K562 (cell line): ENCODE measurements around the gene TMEM217. TPM values are rescaled to one million over a fixed set of nuclear protein-coding genes. Genes with fewer than 3 reads are reported as not detected.
A peak's percentile ranks its signal among the peaks of the same experiment; 100 is the strongest.

Experiments
- ATAC-seq: fragments of 200-7000 bp; cut with Tn5 transposase; 3 replicates; pipeline ENCODE4 v1.9.1; 2020; ENCODE audit warnings: moderate library complexity
- BruUV-seq: library from RNA; stranded (reverse); fragments of 400-500 nt; replicated peaks from 2 replicates; lab custom pipeline; 2021; lab: Mats Ljungman, UMichigan
- CTCF ChIA-PET: fragments of 300-600 bp; formaldehyde crosslinking; extraction: SDS; loops from one replicate; lab custom pipeline; 2021; ENCODE audit warnings: low intra/inter-chr PET ratio; lab: Yijun Ruan, JAX
- POLR2A ChIA-PET: fragments of 300-600, 350-650 bp; sonication (Branson Sonifier 250); formaldehyde crosslinking; extraction: SDS; loops from one replicate; lab custom pipeline; 2021; ENCODE audit warnings: antibody characterized with exemption, inconsistent platforms; lab: Yijun Ruan, JAX
- DNase-seq, 4 experiments: peaks; one replicate each; pipeline versions ENCODE4 v3.0.0 to v3.0.0-alpha.2; 2011 to 2018; ENCODE audit warnings: low spot score in 3 of 4, mixed read lengths in 3 of 4; ENCODE audit errors: extremely low read depth in 1 of 4
- FAIRE-seq: peaks from 2 replicates; lab custom pipeline; 2011; peaks lifted over from hg19 to GRCh38; lab: Jason Lieb, UNC
- H2AFZ ChIP-seq: 2 replicates; pipeline ENCODE4 v1.6.0; 2011; ENCODE audit warnings: low read depth, low read length, control low read depth, inconsistent platforms
- H3K27ac ChIP-seq: fragments of 200-600 bp; 3 replicates; pipeline ENCODE4 v1.8.0; 2011; ENCODE audit warnings: low read depth, mild to moderate bottlenecking, control low read depth, inconsistent platforms, low read length, moderate library complexity, mixed read lengths; ENCODE audit errors: extremely low read depth
- H3K27me3 ChIP-seq, 2 experiments: fragments of 300-600 bp in 1 of 2; 2 replicates in 1 of 2; 3 replicates in 1 of 2; pipeline versions ENCODE4 v1.6.0 to v1.8.0; 2011; ENCODE audit warnings: inconsistent platforms in 2 of 2, low read length in 2 of 2, mild to moderate bottlenecking in 1 of 2, mixed read lengths in 1 of 2, moderate library complexity in 1 of 2; ENCODE audit not compliant: control insufficient read depth in 2 of 2, insufficient read depth in 2 of 2
- H3K36me3 ChIP-seq: fragments of 300-600 bp; 3 replicates; pipeline ENCODE4 v1.8.0; 2011; ENCODE audit warnings: mild to moderate bottlenecking, low read length, inconsistent platforms; ENCODE audit not compliant: control insufficient read depth, insufficient read depth
- H3K4me1 ChIP-seq, 2 experiments: fragments of 200-600 bp in 1 of 2; replicated peaks in 1 of 2; 2 replicates in 1 of 2; 3 replicates in 1 of 2; pipeline versions ENCODE4 v1.5.1 to v1.8.0; 2011; ENCODE audit warnings: inconsistent platforms in 2 of 2, low read length in 2 of 2, mild to moderate bottlenecking in 1 of 2, mixed read lengths in 1 of 2, moderate library complexity in 1 of 2; ENCODE audit not compliant: control insufficient read depth in 2 of 2, insufficient read depth in 2 of 2
- H3K4me2 ChIP-seq: 2 replicates; pipeline ENCODE4 v1.6.1; 2011; ENCODE audit warnings: low read length, control low read depth, inconsistent platforms, mixed read lengths; ENCODE audit not compliant: insufficient read depth
- H3K4me3 ChIP-seq: fragments of 200-600 bp; sonication (generic), shearing (Covaris generic); 2 replicates; pipeline ENCODE4 v1.5.1; 2016; ENCODE audit warnings: control low read depth, inconsistent platforms
- H3K79me2 ChIP-seq: fragments of 200-600 bp; 3 replicates; pipeline ENCODE4 v1.8.0; 2011; ENCODE audit warnings: low read length, inconsistent platforms; ENCODE audit not compliant: control insufficient read depth, insufficient read depth
- H3K9ac ChIP-seq, 2 experiments: 2 replicates each; pipeline versions ENCODE4 v1.6.0 to v1.6.1; 2011; ENCODE audit warnings: low read depth in 2 of 2, low read length in 2 of 2, control low read depth in 1 of 2, inconsistent platforms in 1 of 2, mild to moderate bottlenecking in 1 of 2, mixed read lengths in 1 of 2; ENCODE audit not compliant: insufficient read depth in 1 of 2
- H3K9me1 ChIP-seq: one replicate; pipeline ENCODE4 v1.6.0; 2011; ENCODE audit warnings: inconsistent platforms, mild to moderate bottlenecking, low read length, moderate library complexity; ENCODE audit not compliant: control insufficient read depth, insufficient read depth
- H3K9me3 ChIP-seq: replicated peaks from 2 replicates; pipeline ENCODE4 v1.5.1; 2011; ENCODE audit warnings: low read depth, low read length, inconsistent platforms; ENCODE audit not compliant: control insufficient read depth, insufficient read depth
- H4K20me1 ChIP-seq: replicated peaks from 2 replicates; pipeline ENCODE4 v1.6.1; 2011; ENCODE audit warnings: low read length, inconsistent platforms, mixed read lengths; ENCODE audit not compliant: control insufficient read depth, insufficient read depth
- EZH2 ChIP-seq: IDR thresholded peaks from 2 replicates; pipeline ENCODE4 v1.6.1; 2012; ENCODE audit warnings: low read depth, mild to moderate bottlenecking, inconsistent platforms, low read length, borderline replicate concordance
- FIP1L1 ChIP-seq: fragments of 200-400 bp; formaldehyde crosslinking; IDR thresholded peaks from 2 replicates; pipeline ENCODE4 v1.6.1; 2018; ENCODE audit warnings: mild to moderate bottlenecking, low read depth, low read length; ENCODE audit not compliant: poor library complexity, severe bottlenecking
- ILK ChIP-seq: fragments of 450-650 bp; IDR thresholded peaks from 2 replicates; pipeline ENCODE4 v1.6.1; 2016; ENCODE audit warnings: missing genetic modification characterization, low read depth, mild to moderate bottlenecking, missing compliant biosample characterization, moderate library complexity, borderline replicate concordance
- MAFK ChIP-seq: IDR thresholded peaks from 2 replicates; pipeline ENCODE4 v1.6.1; 2011; ENCODE audit warnings: low read length, improper control_type of control experiment
- MEIS2 ChIP-seq: fragments of 450-650 bp; IDR thresholded peaks from 2 replicates; pipeline ENCODE4 v1.6.1; 2014; ENCODE audit warnings: mild to moderate bottlenecking; ENCODE audit not compliant: partially characterized antibody
- PHF21A ChIP-seq: fragments of 450-650 bp; IDR thresholded peaks from 2 replicates; pipeline ENCODE4 v1.6.1; 2017; ENCODE audit warnings: low read depth, borderline replicate concordance
- SRSF1 ChIP-seq: fragments of 200-400 bp; formaldehyde crosslinking; IDR thresholded peaks from 2 replicates; pipeline ENCODE4 v1.6.1; 2017; ENCODE audit warnings: mild to moderate bottlenecking, low read depth, low read length, moderate library complexity
- ZNF197 ChIP-seq: fragments of 200-800 bp; sonication (Bioruptor generic); IDR thresholded peaks from 2 replicates; pipeline ENCODE4 v1.6.1; 2016; ENCODE audit warnings: low read depth, missing genetic modification characterization, missing compliant biosample characterization
- ZNF263 ChIP-seq: sonication (generic); formaldehyde crosslinking; IDR thresholded peaks from 2 replicates; pipeline ENCODE4 v1.8.0; 2022; ENCODE audit warnings: mild to moderate bottlenecking, missing genetic modification reagents, borderline replicate concordance
- ZNF311 ChIP-seq: fragments of 250-450 bp; sonication (Bioruptor Pico); IDR thresholded peaks from 2 replicates; pipeline ENCODE4 v1.4.0; 2020; ENCODE audit warnings: mild to moderate bottlenecking, moderate library complexity
- ZNF436 ChIP-seq: fragments of 250-450, 450-650 bp; sonication (Bioruptor Pico); formaldehyde crosslinking; IDR thresholded peaks from 2 replicates; pipeline ENCODE4 v1.7.0; 2020; ENCODE audit warnings: mild to moderate bottlenecking
- ZNF583 ChIP-seq: fragments of 250-450 bp; sonication (Bioruptor Pico); IDR thresholded peaks from 2 replicates; pipeline ENCODE4 v1.4.0; 2020
- WGBS: fragments of 100-300 bp; shearing (Covaris generic); methylation state at CpG from one replicate; pipeline ENCODE4 v1.1.6; 2016; ENCODE audit warnings: low coverage, mixed read lengths; ENCODE audit not compliant: insufficient coverage; ENCODE audit errors: missing lambda C conversion rate; 5-methylcytosine and 5-hydroxymethylcytosine counted together
- in situ Hi-C: fragments of 300-500 bp; cut with MboI; formaldehyde crosslinking; loops from 4 replicates; pipeline ENCODE4 v1.15.0; 2018; ENCODE audit warnings: inconsistent platforms, mixed read lengths
- intact Hi-C: fragments of 100-400 bp; cut with micrococcal nuclease; formaldehyde crosslinking; loops from 2 replicates; pipeline ENCODE4 v1.14.2; 2022
- polyA plus RNA-seq, 8 experiments: library from polyadenylated mRNA; depleted of rRNA in 4 of 8; stranded (reverse) in 5 of 8; unstranded in 3 of 8; fragments of >200 nt; fragmentation: Nextera tagmentation in 2 of 8; fragmentation: Illumina TruSeq in 1 of 8; extraction: Ambion mirVana in 2 of 8; extraction: Trizol in 1 of 8; gene quantifications; 2 replicates each; pipeline versions ENCODE4 v1.2.1 to v1.2.3, GENCODE V29; 2011 to 2014; ENCODE audit warnings: inconsistent platforms in 1 of 8, missing spikeins in 1 of 8
- total RNA-seq, 7 experiments: library from RNA; depleted of rRNA in 6 of 7; stranded (reverse); fragments of >200 nt in 6 of 7; fragmentation: Illumina TruSeq in 2 of 7; extraction: Trizol in 2 of 7; gene quantifications; 2 replicates each; pipeline versions ENCODE4 v1.2.1 to v1.2.3, GENCODE V29; 2011 to 2021; ENCODE audit warnings: low replicate concordance in 1 of 7
- TF ChIP-seq, protein P1 (sequence below): fragments of 250-450 bp; sonication (Bioruptor Pico); IDR thresholded peaks from 2 replicates; pipeline ENCODE4 v1.5.0; 2021
- TF ChIP-seq, protein P2 (sequence below): fragments of 250-450 bp; sonication (Bioruptor Pico); IDR thresholded peaks from 2 replicates; pipeline ENCODE4 v1.8.0; 2022; ENCODE audit warnings: moderate library complexity, mild to moderate bottlenecking, inconsistent platforms
- TF ChIP-seq, protein P3 (sequence below): sonication (generic); formaldehyde crosslinking; IDR thresholded peaks from 2 replicates; pipeline ENCODE4 v1.8.1; 2022; ENCODE audit warnings: missing genetic modification reagents
- TF ChIP-seq, protein P4 (sequence below): fragments of 250-450 bp; sonication (Bioruptor Pico); IDR thresholded peaks from 2 replicates; pipeline ENCODE4 v1.5.0; 2021

Gene TMEM217
- total and polyA plus RNA-seq, 9 of the 15 experiments (the other 6 are each of a cell fraction or from before 2014, with no cell fraction given): 1.3 to 8.0 (median 1.9) TPM

DNA sequence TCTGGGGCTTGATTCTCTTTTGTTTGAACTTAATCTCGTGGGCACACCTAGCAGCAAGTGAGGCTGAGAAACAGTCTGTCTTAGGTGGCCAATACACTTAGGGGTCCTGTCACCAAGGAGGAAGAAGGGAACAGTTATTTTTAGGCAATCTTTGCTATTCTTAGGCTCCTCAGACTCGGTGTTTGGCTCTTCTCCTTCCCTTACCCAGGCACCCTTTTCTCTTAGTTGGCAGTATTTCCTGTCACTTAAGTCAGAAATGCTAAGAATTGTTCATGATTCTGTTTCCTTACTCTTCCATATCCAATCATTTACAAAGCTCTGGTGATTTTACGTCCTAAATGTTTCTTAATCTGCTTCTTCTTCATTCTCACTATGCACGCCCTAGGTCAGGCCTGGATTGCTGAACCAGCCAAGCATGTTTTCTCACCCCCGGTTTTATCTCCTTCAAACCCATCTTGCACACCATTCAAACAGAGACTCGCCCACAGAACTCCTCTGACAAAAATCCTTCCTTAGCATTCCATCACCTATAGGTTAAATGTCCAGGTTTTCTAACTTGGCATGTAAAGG lies 45.2 kb upstream of the TMEM217 start (continued):
- TF ChIP-seq, protein P1, sequence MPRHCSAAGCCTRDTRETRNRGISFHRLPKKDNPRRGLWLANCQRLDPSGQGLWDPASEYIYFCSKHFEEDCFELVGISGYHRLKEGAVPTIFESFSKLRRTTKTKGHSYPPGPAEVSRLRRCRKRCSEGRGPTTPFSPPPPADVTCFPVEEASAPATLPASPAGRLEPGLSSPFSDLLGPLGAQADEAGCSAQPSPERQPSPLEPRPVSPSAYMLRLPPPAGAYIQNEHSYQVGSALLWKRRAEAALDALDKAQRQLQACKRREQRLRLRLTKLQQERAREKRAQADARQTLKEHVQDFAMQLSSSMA: no peak

DNA sequence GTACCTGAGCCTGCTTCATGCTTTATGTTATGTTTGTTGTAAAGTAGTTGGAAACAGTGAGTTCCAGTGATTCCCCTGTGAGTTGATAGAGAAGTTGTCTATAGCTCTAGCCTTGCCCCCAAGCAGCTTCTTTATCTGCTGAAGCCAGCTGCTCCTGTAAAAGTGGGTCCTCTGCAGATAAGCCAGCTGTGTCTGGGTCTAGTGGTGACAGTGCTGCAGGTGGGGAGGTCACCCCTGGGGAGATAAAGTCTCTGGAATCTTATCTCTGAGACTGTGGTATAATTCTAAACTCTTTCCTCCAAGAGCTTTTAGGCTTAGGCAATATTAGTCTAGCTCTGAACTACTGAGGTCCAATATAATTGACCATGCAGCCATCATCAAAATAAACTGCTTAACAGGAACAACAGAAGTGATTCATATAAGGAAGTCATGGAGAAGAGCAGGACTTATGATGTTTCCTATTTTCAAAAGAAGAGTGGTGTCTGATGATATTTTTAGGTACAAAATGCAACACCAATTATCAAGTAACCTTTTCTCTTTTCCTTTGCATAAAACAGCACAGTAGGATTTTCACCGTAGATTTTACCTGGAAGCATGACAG lies 44.2 kb upstream of the TMEM217 start:
- ATAC-seq: peak; percentile 95
- Histone ChIP-seq H3K9ac (no peak overlapping the region), H3K9me1 (no peaks in the 10 kb centered on the region), H3K4me3 (no peak overlapping the region), H3K36me3 (peaks cover 64% of the 10 kb centered on the region), H2AFZ (no peak overlapping the region), H3K4me1 (peaks cover 20 to 30% of the 10 kb centered on the region in 2 experiments), H3K9me3 (no peaks in the 10 kb centered on the region), H3K79me2 (no peaks in the 10 kb centered on the region), H3K27ac (no peak overlapping the region), H3K27me3 (no peaks in the 10 kb centered on the region), H4K20me1 (peaks cover 6% of the 10 kb centered on the region), H3K4me2 (peak overlapping the region; percentile 12; the same call in 1 of the 2 replicates)
- peak; percentile 94 to 98 (median 96) for DNase-seq
- FAIRE-seq: peak; percentile 97
- intact Hi-C loops (loop anchor here (1.0 to 10.0 kb wide), 3 partner anchors 12 to 537 kb away; no protein-coding TSS in a partner anchor), in situ Hi-C loops (no loop called here)
- ChIA-PET POLR2A (interaction anchor here (0.8 to 2.0 kb wide), 11 partner anchors 9 to 131 kb away, joined by 3 to 25 read pairs (median 3); partner anchors contain the start of genes CMTR1, TBC1D22B and TMEM217), CTCF (interaction anchor here (0.6 kb wide), 1 partner anchor 138 kb away, joined by 3 read pairs; no protein-coding TSS in a partner anchor)
- BruUV-seq: no TSS peak
- WGBS: 13% methylated on average over 1 of the region's 1 CpG
- peak; percentile 99 for TF ChIP-seq ZNF197 (CRISPR knock-in tag)
- TF ChIP-seq ILK (tag): peak; percentile 47; the same call in 1 of the 2 replicates
- TF ChIP-seq SRSF1: no peak
- no peak; the same call in 1 of the 2 replicates for TF ChIP-seq EZH2
- TF ChIP-seq MEIS2: peak; percentile 91
- TF ChIP-seq ZNF436 (CRISPR knock-in tag): no peak
- TF ChIP-seq ZNF583: peak; percentile 97
- TF ChIP-seq, protein P2, sequence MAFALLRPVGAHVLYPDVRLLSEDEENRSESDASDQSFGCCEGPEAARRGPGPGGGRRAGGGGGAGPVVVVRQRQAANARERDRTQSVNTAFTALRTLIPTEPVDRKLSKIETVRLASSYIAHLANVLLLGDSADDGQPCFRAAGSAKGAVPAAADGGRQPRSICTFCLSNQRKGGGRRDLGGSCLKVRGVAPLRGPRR (CRISPR knock-in tag): peak; percentile 82; the same call in 1 of the 2 replicates
- TF ChIP-seq, protein P3, sequence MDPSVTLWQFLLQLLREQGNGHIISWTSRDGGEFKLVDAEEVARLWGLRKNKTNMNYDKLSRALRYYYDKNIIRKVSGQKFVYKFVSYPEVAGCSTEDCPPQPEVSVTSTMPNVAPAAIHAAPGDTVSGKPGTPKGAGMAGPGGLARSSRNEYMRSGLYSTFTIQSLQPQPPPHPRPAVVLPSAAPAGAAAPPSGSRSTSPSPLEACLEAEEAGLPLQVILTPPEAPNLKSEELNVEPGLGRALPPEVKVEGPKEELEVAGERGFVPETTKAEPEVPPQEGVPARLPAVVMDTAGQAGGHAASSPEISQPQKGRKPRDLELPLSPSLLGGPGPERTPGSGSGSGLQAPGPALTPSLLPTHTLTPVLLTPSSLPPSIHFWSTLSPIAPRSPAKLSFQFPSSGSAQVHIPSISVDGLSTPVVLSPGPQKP (CRISPR knock-in tag): no peak
- TF ChIP-seq, protein P4, sequence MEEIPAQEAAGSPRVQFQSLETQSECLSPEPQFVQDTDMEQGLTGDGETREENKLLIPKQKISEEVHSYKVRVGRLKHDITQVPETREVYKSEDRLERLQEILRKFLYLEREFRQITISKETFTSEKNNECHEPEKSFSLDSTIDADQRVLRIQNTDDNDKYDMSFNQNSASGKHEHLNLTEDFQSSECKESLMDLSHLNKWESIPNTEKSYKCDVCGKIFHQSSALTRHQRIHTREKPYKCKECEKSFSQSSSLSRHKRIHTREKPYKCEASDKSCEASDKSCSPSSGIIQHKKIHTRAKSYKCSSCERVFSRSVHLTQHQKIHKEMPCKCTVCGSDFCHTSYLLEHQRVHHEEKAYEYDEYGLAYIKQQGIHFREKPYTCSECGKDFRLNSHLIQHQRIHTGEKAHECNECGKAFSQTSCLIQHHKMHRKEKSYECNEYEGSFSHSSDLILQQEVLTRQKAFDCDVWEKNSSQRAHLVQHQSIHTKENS (CRISPR knock-in tag): 0 out of 2 replicates have a peak, but pooled peaks have one; percentile 42
- no peak for TF ChIP-seq PHF21A
- TF ChIP-seq ZNF263 (CRISPR knock-in tag): no peak; the same call in 1 of the 2 replicates
- TF ChIP-seq ZNF311 (CRISPR knock-in tag): peak; percentile 96
- peak; percentile 31; the same call in 1 of the 2 replicates for TF ChIP-seq MAFK
- no peak for TF ChIP-seq FIP1L1
